Measurements from ENCODE around the gene TVP23B.
"Not testable (repeated sequence)": the region's sequence is repeated elsewhere in the genome, so short reads cannot be mapped to it uniquely, and the experiment has no call there.

Gene TVP23B

DNA sequence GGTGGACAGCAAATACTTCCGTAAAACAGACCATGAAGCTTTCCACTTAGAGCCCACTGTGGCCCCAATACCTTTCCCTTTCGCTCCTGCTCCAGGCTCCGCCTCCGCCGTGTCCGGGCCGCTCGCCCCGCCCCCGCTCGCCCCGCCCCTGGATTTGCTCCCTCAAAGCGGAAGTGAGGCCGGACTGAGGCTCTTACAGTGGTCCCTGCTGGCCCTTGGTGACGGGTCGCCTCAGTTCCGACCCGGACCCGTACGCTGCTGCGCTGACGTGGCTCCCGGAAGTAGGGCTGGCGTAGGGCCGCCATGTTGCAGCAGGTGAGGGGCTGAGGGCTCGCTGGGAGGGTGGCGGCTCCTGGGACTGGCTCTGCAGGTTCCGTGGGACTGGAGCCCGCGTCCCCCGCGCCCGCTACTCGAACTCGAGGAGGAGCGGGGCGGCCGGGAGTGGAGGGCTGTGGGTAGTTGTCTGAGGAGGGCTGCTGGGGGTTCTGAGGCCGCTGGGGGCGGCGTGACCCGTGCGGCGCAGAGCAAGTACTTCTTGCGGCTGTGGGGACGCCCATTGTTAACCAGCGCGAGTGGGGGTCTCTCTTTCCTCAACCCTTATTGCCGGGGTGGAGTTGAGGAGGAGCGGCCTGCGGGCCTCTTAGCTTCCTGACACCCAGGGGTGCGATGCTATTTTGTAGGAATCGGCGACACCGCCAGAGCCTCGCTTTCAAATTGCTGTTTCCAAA lies at the start of gene TVP23B:
Gene TVP23B (plus strand): TSS at position 193 of the 728 bp plus-strand sequence. CDS start 111 bp downstream, at position 304.
- not testable (repeated sequence) for H3K4me1 ChIP-seq (ENCODE audit: insufficient read depth, low read length); H3K36me3 ChIP-seq (ENCODE audit: insufficient read depth, low read length); H3K27me3 ChIP-seq (ENCODE audit: control insufficient read depth in 1 of 2, insufficient read depth in 2 of 2, low read length in 2 of 2); H3K9ac ChIP-seq (ENCODE audit: low read length); H3K9me3 ChIP-seq (ENCODE audit: low read length)
- Histone ChIP-seq H3K27ac (ENCODE audit: low read depth, low read length) (peak within 1 kb of the TSS; percentile 34), H3K4me3 (ENCODE audit: low read depth in 1 of 2, low read length in 2 of 2) (peak within 1 kb of the TSS; percentile 45 to 54)

DNA sequence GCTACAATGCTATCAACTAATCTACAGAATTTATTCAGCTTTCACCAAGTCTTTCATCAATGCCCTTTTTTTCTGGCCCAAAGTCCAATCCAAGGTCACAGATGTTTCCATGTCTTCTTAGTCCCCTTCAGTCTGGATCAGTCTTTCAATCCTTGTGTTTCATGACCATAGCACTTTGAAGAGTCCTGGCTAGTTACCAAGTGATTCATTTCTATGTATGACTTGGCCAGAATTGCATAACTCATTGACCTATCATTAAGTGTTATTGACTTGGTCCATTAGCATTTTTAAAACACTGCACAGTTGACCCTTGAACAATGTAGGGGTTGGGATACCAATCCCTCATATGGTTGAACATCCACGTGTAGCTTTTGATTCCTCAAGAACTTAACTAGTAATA lies 48.5 kb upstream of the TVP23B start:
- H3K27ac ChIP-seq (ENCODE audit: low read depth, low read length); H3K9me3 ChIP-seq (ENCODE audit: low read length): not testable (repeated sequence)

DNA sequence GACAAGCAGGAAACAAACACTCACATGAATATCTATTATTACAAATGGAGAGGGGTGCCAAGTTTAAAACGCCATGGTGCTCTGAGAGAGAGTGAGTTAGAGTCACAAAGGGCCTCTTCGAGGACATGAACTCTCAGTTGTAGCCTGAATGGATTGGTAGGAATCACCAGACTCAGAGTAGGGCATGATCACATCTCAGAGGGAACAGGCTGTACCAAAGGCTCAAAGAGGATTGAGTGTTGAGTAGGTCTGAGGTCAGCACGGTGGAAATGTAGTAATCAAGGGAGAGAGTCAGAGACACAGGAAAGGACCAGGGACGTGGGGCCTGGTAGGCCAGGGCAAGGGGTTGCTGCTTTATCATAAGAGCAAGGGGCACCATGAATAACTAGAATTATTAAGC lies 47.6 kb upstream of the TVP23B start:
- H3K9me3 ChIP-seq (ENCODE audit: low read length); H3K36me3 ChIP-seq (ENCODE audit: insufficient read depth, low read length); H3K27me3 ChIP-seq (ENCODE audit: control insufficient read depth in 1 of 2, insufficient read depth in 2 of 2, low read length in 2 of 2); H3K27ac ChIP-seq (ENCODE audit: low read depth, low read length); H3K4me3 ChIP-seq (ENCODE audit: low read depth in 1 of 2, low read length in 2 of 2); H3K4me1 ChIP-seq (ENCODE audit: insufficient read depth, low read length); H3K9ac ChIP-seq (ENCODE audit: low read length): not testable (repeated sequence)

More for the DNA sequence above, 48.5 kb upstream of the TVP23B start:
- not testable (repeated sequence) for H3K9ac ChIP-seq (ENCODE audit: low read length); H3K4me1 ChIP-seq (ENCODE audit: insufficient read depth, low read length); H3K27me3 ChIP-seq (ENCODE audit: control insufficient read depth in 1 of 2, insufficient read depth in 2 of 2, low read length in 2 of 2); H3K36me3 ChIP-seq (ENCODE audit: insufficient read depth, low read length); H3K4me3 ChIP-seq (ENCODE audit: low read depth in 1 of 2, low read length in 2 of 2)

DNA sequence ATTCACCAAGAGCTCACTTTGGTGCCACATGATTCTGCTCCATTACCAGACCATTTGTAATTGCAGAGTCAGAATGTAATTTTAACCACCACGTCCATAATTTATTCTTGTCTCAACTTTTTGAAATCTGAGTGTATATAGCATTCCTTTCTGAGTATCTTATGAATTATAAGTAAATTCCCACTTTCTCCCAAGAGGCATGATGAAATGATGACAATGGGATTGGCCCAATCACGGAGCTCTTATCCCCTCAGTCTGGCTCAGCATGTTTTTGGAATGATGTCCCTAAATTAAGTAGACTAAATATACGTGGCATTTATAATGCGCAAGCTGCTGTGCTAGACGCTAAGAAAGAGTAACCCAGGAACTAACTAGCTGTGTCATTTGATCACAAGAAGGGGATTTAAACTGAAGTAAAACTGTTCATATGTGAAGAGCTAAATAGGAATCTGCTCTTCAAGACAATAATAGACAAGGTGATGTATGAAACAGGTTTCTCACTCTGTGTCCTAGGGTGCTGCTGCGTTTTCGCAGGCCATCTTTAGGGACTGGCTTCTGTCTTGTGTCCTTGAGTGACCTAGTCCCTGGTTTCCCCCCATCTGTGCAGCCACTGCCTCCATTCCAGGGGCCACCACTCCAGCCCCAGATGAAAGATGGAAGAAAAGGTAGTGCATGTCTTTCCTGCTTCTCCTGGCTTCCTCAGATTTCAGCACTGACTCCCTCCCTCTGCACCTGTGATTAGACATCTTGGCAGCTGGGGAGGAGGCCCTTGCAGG lies 41.2 kb upstream of the TVP23B start:
- H3K36me3 ChIP-seq (ENCODE audit: insufficient read depth, low read length); H3K27me3 ChIP-seq (ENCODE audit: control insufficient read depth in 1 of 2, insufficient read depth in 2 of 2, low read length in 2 of 2); H3K4me1 ChIP-seq (ENCODE audit: insufficient read depth, low read length); H3K9me3 ChIP-seq (ENCODE audit: low read length); H3K9ac ChIP-seq (ENCODE audit: low read length); H3K4me3 ChIP-seq (ENCODE audit: low read depth in 1 of 2, low read length in 2 of 2); H3K27ac ChIP-seq (ENCODE audit: low read depth, low read length): not testable (repeated sequence)

DNA sequence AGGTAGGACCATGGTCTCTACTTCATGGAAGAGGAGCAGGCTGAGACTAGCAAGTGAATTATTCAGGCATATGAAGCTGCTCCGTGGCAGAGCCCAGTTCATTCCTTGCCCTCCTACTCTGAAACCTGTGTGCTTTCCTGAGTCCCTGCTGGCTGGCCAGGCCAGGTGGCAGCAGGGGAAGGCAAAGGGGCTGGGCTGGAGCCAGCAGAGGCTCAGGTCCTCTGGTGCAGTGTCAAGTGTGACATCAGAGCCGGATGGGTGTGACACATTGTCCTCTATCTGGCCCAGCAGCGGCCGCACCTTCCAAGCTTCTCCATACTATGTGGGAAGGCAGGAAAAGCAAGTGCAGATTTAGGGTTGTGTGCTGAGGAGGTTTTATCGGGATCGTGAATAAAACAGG lies 39.8 kb upstream of the TVP23B start:
- H3K27ac ChIP-seq (ENCODE audit: low read depth, low read length); H3K27me3 ChIP-seq (ENCODE audit: control insufficient read depth in 1 of 2, insufficient read depth in 2 of 2, low read length in 2 of 2); H3K36me3 ChIP-seq (ENCODE audit: insufficient read depth, low read length); H3K9ac ChIP-seq (ENCODE audit: low read length); H3K9me3 ChIP-seq (ENCODE audit: low read length); H3K4me3 ChIP-seq (ENCODE audit: low read depth in 1 of 2, low read length in 2 of 2); H3K4me1 ChIP-seq (ENCODE audit: insufficient read depth, low read length): not testable (repeated sequence)

DNA sequence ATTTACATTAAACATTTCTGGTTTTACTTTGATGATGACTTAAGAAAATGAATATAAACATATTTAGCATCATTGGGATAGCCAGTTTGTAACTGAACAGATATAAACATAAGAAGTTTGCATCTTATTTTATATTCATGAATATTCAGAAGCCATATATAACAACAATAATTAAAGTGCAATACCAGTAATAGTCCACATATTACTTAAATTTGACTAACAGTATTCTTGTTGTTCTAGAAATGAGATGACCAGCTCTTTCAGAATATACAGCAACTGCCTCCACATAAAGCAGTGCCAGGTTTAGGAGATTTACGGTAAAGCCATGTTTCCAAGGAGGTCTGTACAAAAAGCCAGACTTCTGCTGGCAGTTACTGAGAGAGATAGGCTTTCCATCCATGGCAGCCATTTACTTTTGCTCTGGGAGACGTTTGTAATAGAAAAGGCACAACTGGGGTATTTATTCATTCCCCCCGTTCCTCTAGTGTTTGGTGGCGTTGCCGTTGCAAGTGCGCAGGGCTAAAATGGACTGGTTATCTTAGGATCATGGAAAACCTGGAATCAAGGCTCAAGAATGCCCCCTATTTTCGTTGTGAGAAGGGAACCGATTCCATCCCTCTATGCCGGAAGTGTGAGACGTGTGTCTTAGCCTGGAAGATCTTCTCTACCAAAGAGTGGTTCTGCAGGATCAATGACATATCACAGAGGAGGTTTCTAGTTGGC lies 37.1 kb upstream of the TVP23B start, which contains the start of gene FBXW10:
Gene FBXW10 (plus strand): TSS at position 356 of the 723 bp plus-strand sequence. CDS start 191 bp downstream, at position 547.
- not testable (repeated sequence) for H3K9me3 ChIP-seq (ENCODE audit: low read length); H3K4me3 ChIP-seq (ENCODE audit: low read depth in 1 of 2, low read length in 2 of 2); H3K36me3 ChIP-seq (ENCODE audit: insufficient read depth, low read length); H3K9ac ChIP-seq (ENCODE audit: low read length); H3K4me1 ChIP-seq (ENCODE audit: insufficient read depth, low read length); H3K27ac ChIP-seq (ENCODE audit: low read depth, low read length); H3K27me3 ChIP-seq (ENCODE audit: control insufficient read depth in 1 of 2, insufficient read depth in 2 of 2, low read length in 2 of 2)

DNA sequence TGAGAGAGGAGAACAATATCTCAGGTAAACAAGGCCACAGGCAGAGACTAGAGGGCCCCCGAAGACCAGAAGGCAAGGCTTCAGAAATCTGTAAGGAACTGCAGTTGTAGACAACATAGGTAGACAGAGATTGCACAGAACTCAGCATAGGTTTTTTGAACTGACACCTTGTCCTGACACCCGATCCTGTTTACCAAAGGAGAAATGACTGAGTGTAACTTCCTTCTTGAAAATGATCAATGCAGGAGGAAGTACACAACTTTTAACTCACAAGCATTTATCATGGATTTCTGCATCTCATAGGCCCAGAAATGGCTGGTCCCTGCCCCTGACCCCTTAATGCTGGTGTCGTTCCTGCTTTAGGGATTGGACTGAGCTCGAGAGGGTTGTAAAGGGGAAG lies 36.3 kb upstream of the TVP23B start:
- H3K9me3 ChIP-seq (ENCODE audit: low read length); H3K4me3 ChIP-seq (ENCODE audit: low read depth in 1 of 2, low read length in 2 of 2); H3K4me1 ChIP-seq (ENCODE audit: insufficient read depth, low read length); H3K36me3 ChIP-seq (ENCODE audit: insufficient read depth, low read length); H3K27ac ChIP-seq (ENCODE audit: low read depth, low read length); H3K9ac ChIP-seq (ENCODE audit: low read length); H3K27me3 ChIP-seq (ENCODE audit: control insufficient read depth in 1 of 2, insufficient read depth in 2 of 2, low read length in 2 of 2): not testable (repeated sequence)

DNA sequence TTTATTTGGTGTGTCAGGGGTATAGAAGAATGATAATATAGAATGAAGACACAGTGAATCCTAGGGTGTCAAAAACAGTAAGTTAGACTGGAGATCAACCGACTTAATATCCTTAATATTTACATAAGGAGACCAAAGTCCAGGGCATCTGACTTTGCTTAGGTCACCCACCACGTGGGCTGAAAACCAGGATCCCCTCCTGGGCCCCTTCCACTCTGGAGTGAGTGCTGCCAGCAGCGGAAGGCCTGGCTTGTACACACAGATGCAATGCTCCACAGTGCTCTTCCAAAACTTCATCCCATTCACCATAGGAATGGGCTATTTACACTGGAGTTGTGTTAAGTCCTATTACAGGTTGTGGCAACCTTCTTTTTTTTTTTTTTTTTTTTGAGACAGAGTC lies 34.4 kb upstream of the TVP23B start:
- not testable (repeated sequence) for H3K9ac ChIP-seq (ENCODE audit: low read length)

DNA sequence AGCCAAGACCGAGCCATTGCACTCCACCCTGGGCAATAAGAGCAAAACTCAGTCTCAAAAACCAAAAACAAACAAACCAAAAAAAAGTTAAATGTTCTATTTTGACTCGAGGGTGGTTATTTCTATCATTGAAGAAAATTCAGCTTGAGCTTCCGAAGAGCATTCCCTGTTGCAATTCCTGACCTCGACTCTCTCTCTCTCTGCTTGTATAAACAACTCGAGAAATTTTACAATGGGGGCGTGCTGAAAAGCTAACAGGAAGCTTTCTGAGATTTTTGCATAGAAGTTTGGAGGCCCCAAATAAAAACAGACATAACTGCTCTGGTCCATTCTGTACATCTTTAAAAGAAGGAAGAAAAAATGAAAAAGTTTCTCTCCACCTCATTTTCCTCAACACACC lies 33.5 kb upstream of the TVP23B start:
- not testable (repeated sequence) for H3K27me3 ChIP-seq (ENCODE audit: control insufficient read depth in 1 of 2, insufficient read depth in 2 of 2, low read length in 2 of 2); H3K9me3 ChIP-seq (ENCODE audit: low read length); H3K4me3 ChIP-seq (ENCODE audit: low read depth in 1 of 2, low read length in 2 of 2); H3K4me1 ChIP-seq (ENCODE audit: insufficient read depth, low read length); H3K27ac ChIP-seq (ENCODE audit: low read depth, low read length); H3K36me3 ChIP-seq (ENCODE audit: insufficient read depth, low read length); H3K9ac ChIP-seq (ENCODE audit: low read length)

More for the DNA sequence above, 34.4 kb upstream of the TVP23B start:
- not testable (repeated sequence) for H3K27me3 ChIP-seq (ENCODE audit: control insufficient read depth in 1 of 2, insufficient read depth in 2 of 2, low read length in 2 of 2); H3K36me3 ChIP-seq (ENCODE audit: insufficient read depth, low read length); H3K9me3 ChIP-seq (ENCODE audit: low read length); H3K4me3 ChIP-seq (ENCODE audit: low read depth in 1 of 2, low read length in 2 of 2); H3K4me1 ChIP-seq (ENCODE audit: insufficient read depth, low read length); H3K27ac ChIP-seq (ENCODE audit: low read depth, low read length)

DNA sequence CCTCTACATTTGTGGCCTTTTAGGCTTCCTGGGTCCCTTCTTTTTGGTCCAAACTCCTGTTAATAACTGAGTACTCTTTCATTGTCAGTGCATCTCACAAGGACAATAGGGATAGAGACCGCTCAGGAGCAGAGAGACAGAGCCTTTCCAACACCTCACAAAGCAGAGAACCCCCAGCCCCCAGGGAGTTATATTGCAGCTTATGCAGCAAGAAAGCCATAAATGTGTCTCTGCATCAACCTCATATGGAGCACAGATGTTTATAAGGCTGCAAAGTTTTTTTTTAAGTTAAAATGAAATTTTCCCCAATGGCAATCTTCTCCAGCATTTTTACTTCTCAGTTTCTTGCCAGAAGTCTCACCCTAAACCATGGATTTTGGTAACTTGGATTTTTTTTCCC lies 30.7 kb upstream of the TVP23B start:
- H3K9me3 ChIP-seq (ENCODE audit: low read length); H3K27me3 ChIP-seq (ENCODE audit: control insufficient read depth in 1 of 2, insufficient read depth in 2 of 2, low read length in 2 of 2); H3K4me1 ChIP-seq (ENCODE audit: insufficient read depth, low read length): not testable (repeated sequence)

DNA sequence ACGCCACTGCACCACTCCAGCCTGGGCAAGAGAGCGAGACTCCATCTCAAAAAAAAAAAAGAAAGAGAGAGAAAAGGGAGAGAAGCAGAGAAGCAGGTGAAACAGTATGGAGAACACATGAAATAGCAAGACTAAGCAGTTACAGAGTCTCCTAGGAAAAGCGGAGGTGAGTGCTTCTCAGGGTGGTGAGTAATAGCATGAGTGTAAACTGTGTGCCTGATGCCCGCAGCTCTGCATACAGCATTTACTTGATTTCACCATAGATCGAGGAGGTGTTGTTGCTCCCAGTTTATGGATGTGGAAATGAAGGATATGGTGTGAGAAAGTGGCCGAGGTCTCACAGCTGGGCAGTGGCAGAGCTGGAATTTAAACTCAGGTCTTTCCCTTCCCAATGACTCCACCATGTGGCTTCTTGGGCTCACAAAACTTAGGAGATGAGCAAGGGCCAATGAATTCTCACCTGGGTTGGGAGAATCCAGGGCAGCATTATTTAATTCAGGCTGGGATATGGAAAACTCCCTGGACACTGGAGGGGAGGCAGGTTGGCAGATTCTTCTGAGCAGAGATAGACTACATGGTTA lies 27.1 kb upstream of the TVP23B start:
- H3K27me3 ChIP-seq (ENCODE audit: control insufficient read depth in 1 of 2, insufficient read depth in 2 of 2, low read length in 2 of 2); H3K9ac ChIP-seq (ENCODE audit: low read length); H3K4me1 ChIP-seq (ENCODE audit: insufficient read depth, low read length); H3K27ac ChIP-seq (ENCODE audit: low read depth, low read length); H3K36me3 ChIP-seq (ENCODE audit: insufficient read depth, low read length); H3K9me3 ChIP-seq (ENCODE audit: low read length); H3K4me3 ChIP-seq (ENCODE audit: low read depth in 1 of 2, low read length in 2 of 2): not testable (repeated sequence)

More for the DNA sequence above, 30.7 kb upstream of the TVP23B start:
- H3K36me3 ChIP-seq (ENCODE audit: insufficient read depth, low read length); H3K4me3 ChIP-seq (ENCODE audit: low read depth in 1 of 2, low read length in 2 of 2); H3K27ac ChIP-seq (ENCODE audit: low read depth, low read length); H3K9ac ChIP-seq (ENCODE audit: low read length): not testable (repeated sequence)

Measured in muscle layer of colon (tissue), 2 donors.